ENCODE data around the gene GBF1. TPM values are rescaled to one million over a fixed set of nuclear protein-coding genes. Genes with fewer than 3 reads are reported as not detected.
"Not testable (repeated sequence)": the region's sequence is repeated elsewhere in the genome, so short reads cannot be mapped to it uniquely, and the experiment has no call there.

The GBF1 gene
- 10 to 100 TPM; 34.9 to 43.3 (median 36.9) TPM for total RNA-seq
- 17.2 TPM for polyA plus RNA-seq
- long read RNA-seq, donor 1, full-length matches to known transcripts, result 1 of 54 reads
- long read RNA-seq, donor 1, partial matches to known transcripts, result 44 of 54 reads
- long read RNA-seq, donor 1, other reads (novel, unspliced or antisense), result 9 of 54 reads
- long read RNA-seq, donor 2, partial matches to known transcripts, result 22 of 24 reads
- long read RNA-seq, donor 2, other reads (novel, unspliced or antisense), result 2 of 24 reads
- long read RNA-seq, donor 3, full-length matches to known transcripts, result 1 of 50 reads
- long read RNA-seq, donor 3, partial matches to known transcripts, result 35 of 50 reads
- long read RNA-seq, donor 3, other reads (novel, unspliced or antisense), result 14 of 50 reads
- long read RNA-seq, donor 4, partial matches to known transcripts, result 21 of 26 reads
- long read RNA-seq, donor 4, other reads (novel, unspliced or antisense), result 5 of 26 reads

DNA sequence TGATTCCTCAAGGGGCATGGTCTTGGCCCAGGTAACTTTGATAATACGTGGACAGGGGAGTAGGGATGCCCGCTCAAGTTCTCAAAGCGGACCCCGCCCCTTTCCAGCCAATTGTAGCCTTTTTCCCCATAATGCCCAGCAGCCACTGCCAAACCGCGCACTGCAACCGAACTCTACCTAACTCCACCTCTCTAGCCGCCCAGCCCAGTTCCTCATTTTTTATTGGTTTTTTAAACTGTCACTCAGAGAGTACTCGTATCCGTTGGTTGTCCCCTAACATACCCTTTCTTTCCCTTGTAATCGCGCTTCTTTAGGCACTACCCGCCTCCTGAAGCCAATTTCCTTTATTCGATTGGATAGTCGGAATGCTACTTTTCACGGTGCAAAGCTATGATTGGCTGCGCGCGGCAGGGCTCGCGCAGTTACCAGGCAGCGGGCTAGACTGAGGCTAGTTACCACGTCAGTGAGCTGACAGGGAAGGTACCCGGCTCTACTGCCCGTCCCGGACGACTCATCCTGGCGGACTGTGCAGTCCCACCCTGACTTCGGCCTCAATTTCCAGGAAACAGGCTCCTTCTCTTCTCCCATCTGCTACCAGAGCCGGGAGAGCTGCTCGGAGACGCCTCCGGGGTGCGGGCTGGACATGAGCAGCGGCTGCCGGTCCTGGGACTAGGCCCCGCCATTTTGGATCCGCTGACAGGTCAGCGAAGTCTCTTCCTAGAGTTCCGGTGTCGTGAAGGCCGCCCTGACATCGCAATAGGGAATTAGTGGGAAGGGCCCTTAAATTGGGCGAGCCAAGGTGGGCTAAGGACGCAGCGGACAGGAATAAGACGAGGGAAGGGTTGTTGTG, at the start of gene GBF1:
TSS of gene GBF1 (plus strand) at position 451 of the 850 bp plus-strand sequence. CDS start 13,407 bp downstream, outside the sequence.
- Histone ChIP-seq H3K4me1 (ENCODE audit: control insufficient read depth, insufficient read depth, low read length) (peaks cover 10% of the 10 kb centered on the region), H3K4me3 (ENCODE audit: low read length) (peak within 1 kb of the TSS; percentile 91), H3K9me3 (ENCODE audit: control insufficient read depth, low read length) (no peaks in the 10 kb centered on the region), H3K27ac (ENCODE audit: low read length) (peak within 1 kb of the TSS; percentile 97), H3K27me3 (ENCODE audit: control insufficient read depth, insufficient read depth) (no peaks in the 10 kb centered on the region)
- intact Hi-C loops (cut with DNase I), result no loop called here
- WGBS, result under 1% methylated on average over 47 of the region's 47 CpGs
- peak; percentile 93 to 97 (median 94) for DNase-seq
- ATAC-seq, result peak; percentile 93 to 94

DNA sequence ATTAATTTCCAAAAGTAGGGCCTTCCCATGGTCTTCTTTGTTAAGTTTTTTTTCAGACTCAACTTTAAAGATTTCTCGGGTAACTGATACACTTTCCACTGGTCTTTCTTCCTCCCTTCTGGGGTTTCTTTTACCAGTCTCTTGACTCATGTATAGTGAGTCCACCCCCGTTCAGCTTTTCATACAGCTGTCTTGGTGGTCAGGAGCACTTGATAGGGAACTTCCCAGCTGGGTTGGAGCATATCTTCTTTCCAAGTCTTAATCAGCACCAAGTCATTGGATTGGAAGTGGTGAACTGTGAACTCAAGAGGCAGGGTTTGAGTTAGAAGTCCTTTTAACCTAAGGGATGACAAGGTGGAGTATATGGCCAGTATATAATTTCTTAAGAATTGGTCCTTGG, 48.4 kb upstream of the GBF1 start:
- DNase-seq (no peak), ATAC-seq (no peak)
- Histone ChIP-seq H3K4me1 (ENCODE audit: control insufficient read depth, insufficient read depth, low read length) (no peaks in the 10 kb centered on the region), H3K27ac (ENCODE audit: low read length) (no peak overlapping the region), H3K27me3 (ENCODE audit: control insufficient read depth, insufficient read depth) (no peaks in the 10 kb centered on the region), H3K4me3 (ENCODE audit: low read length) (no peak overlapping the region), H3K9me3 (ENCODE audit: control insufficient read depth, low read length) (no peaks in the 10 kb centered on the region)
- 64% methylated on average over 2 of the region's 2 CpGs for WGBS
- intact Hi-C loops (cut with DNase I), result no loop called here

- no peaks in the 10 kb centered on the region for H3K9me3 ChIP-seq (ENCODE audit: control insufficient read depth, low read length)
- H3K4me3 ChIP-seq (ENCODE audit: low read length), result no peak overlapping the region
- no peaks in the 10 kb centered on the region for H3K4me1 ChIP-seq (ENCODE audit: control insufficient read depth, insufficient read depth, low read length)
- intact Hi-C loops (cut with DNase I), result no loop called here
- DNase-seq (no peak), ATAC-seq (no peak)
- 65% methylated on average over 2 of the region's 2 CpGs for WGBS
- no peaks in the 10 kb centered on the region for H3K27me3 ChIP-seq (ENCODE audit: control insufficient read depth, insufficient read depth)
- H3K27ac ChIP-seq (ENCODE audit: low read length), result no peak overlapping the region
Observed at GRCh38 chr10:102198027-102198426, 47.3 kb upstream of the GBF1 start.

GRCh38 chr10:102200751-102201640, 44.3 kb upstream of the GBF1 start:
- H3K27ac ChIP-seq (ENCODE audit: low read length), result no peak overlapping the region
- 89% methylated on average over 34 of the region's 34 CpGs for WGBS
- ATAC-seq, result peak in 1 of 2 donors; percentile 29
- intact Hi-C loops (cut with DNase I), result no loop called here
- peaks cover 2% of the 10 kb centered on the region for H3K9me3 ChIP-seq (ENCODE audit: control insufficient read depth, low read length)
- H3K4me3 ChIP-seq (ENCODE audit: low read length), result no peak overlapping the region
- DNase-seq, result no peak
- no peaks in the 10 kb centered on the region for H3K4me1 ChIP-seq (ENCODE audit: control insufficient read depth, insufficient read depth, low read length)
- H3K27me3 ChIP-seq (ENCODE audit: control insufficient read depth, insufficient read depth), result no peaks in the 10 kb centered on the region

DNA sequence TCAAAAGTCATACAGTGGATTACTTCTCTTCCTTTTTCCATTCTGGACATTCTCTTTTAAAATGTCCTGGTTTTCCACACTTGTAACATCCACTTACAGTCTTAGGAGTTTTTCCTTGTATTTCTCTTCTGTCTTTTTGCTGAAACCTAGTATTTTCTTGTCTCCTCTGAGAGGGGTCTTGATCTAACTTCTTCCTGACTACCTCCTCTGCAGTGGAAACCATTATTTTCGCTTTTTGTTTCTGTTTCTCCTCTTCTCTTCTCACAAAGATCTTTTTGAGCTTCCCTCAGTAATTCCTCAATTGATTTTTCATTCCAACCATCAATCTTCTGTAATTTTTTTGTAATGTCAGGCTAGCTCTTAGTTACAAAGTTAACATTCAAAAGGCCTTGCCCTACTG, 42.9 kb upstream of the GBF1 start:
- intact Hi-C loops (cut with DNase I), result no loop called here
- no peak for ATAC-seq
- H3K4me1 ChIP-seq (ENCODE audit: control insufficient read depth, insufficient read depth, low read length), result no peaks in the 10 kb centered on the region
- H3K9me3 ChIP-seq (ENCODE audit: control insufficient read depth, low read length), result peaks cover 2% of the 10 kb centered on the region
- DNase-seq, result no peak
- no peaks in the 10 kb centered on the region for H3K27me3 ChIP-seq (ENCODE audit: control insufficient read depth, insufficient read depth)
- no peak overlapping the region for H3K4me3 ChIP-seq (ENCODE audit: low read length)
- no peak overlapping the region for H3K27ac ChIP-seq (ENCODE audit: low read length)
- 70% methylated on average over 1 of the region's 1 CpG for WGBS

- ATAC-seq, result peak; percentile 66 to 70
- H3K27ac ChIP-seq (ENCODE audit: low read length), result peak overlapping the region; percentile 53
- 15% methylated on average over 5 of the region's 5 CpGs for WGBS
- peaks cover 2% of the 10 kb centered on the region for H3K9me3 ChIP-seq (ENCODE audit: control insufficient read depth, low read length)
- H3K27me3 ChIP-seq (ENCODE audit: control insufficient read depth, insufficient read depth), result no peaks in the 10 kb centered on the region
- no peak overlapping the region for H3K4me3 ChIP-seq (ENCODE audit: low read length)
- H3K4me1 ChIP-seq (ENCODE audit: control insufficient read depth, insufficient read depth, low read length), result peaks cover 4% of the 10 kb centered on the region
- intact Hi-C loops (cut with DNase I), result no loop called here
- peak in 1 of 3 donors; percentile 60 for DNase-seq
Observed at GRCh38 chr10:102208311-102209035, 36.9 kb upstream of the GBF1 start.

GRCh38 chr10:102211615-102212299, 33.6 kb upstream of the GBF1 start:
- intact Hi-C loops (cut with DNase I), result no loop called here
- DNase-seq (no peak), ATAC-seq (no peak)
- Histone ChIP-seq H3K9me3 (ENCODE audit: control insufficient read depth, low read length) (no peaks in the 10 kb centered on the region), H3K27me3 (ENCODE audit: control insufficient read depth, insufficient read depth) (no peaks in the 10 kb centered on the region), H3K4me3 (ENCODE audit: low read length) (no peak overlapping the region), H3K27ac (ENCODE audit: low read length) (no peak overlapping the region), H3K4me1 (ENCODE audit: control insufficient read depth, insufficient read depth, low read length) (peaks cover 4% of the 10 kb centered on the region)
- 81% methylated on average over 3 of the region's 3 CpGs for WGBS

DNA sequence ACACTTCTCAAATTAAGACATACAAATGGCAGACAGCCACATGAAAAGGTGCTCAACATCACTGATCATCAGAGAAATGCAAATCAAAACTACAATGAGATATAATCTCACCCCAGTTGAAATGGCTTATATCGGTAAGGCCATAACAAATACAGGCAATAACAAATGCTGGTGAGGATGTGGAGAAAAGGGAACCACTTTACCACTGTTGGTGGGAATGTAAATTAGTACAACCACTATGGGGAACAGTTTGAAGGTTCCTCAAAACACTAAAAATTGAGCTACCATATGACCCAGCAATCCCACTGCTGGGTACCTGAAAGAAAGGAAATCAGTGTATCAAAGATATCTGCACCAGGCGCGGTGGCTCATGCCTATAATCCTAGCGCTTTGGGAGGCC, 31.7 kb upstream of the GBF1 start:
- H3K4me1 ChIP-seq (ENCODE audit: control insufficient read depth, insufficient read depth, low read length); H3K27ac ChIP-seq (ENCODE audit: low read length); DNase-seq; H3K4me3 ChIP-seq (ENCODE audit: low read length); intact Hi-C loops (cut with DNase I); ATAC-seq; H3K27me3 ChIP-seq (ENCODE audit: control insufficient read depth, insufficient read depth); H3K9me3 ChIP-seq (ENCODE audit: control insufficient read depth, low read length): not testable (repeated sequence)
- WGBS, result 87% methylated on average over 4 of the region's 4 CpGs

- H3K27ac ChIP-seq (ENCODE audit: low read length), result no peak overlapping the region
- no peaks in the 10 kb centered on the region for H3K9me3 ChIP-seq (ENCODE audit: control insufficient read depth, low read length)
- ATAC-seq (no peak), DNase-seq (no peak)
- no peaks in the 10 kb centered on the region for H3K27me3 ChIP-seq (ENCODE audit: control insufficient read depth, insufficient read depth)
- H3K4me1 ChIP-seq (ENCODE audit: control insufficient read depth, insufficient read depth, low read length), result no peaks in the 10 kb centered on the region
- 71% methylated on average over 5 of the region's 5 CpGs for WGBS
- H3K4me3 ChIP-seq (ENCODE audit: low read length), result no peak overlapping the region
- intact Hi-C loops (cut with DNase I), result no loop called here
Observed at GRCh38 chr10:102219370-102219769, 26.0 kb upstream of the GBF1 start.
